ENCODE measurements around the gene CRYBG3.
"Not testable (repeated sequence)": the region's sequence is repeated elsewhere in the genome, so short reads cannot be mapped to it uniquely, and the experiment has no call there.

The CRYBG3 gene

DNA sequence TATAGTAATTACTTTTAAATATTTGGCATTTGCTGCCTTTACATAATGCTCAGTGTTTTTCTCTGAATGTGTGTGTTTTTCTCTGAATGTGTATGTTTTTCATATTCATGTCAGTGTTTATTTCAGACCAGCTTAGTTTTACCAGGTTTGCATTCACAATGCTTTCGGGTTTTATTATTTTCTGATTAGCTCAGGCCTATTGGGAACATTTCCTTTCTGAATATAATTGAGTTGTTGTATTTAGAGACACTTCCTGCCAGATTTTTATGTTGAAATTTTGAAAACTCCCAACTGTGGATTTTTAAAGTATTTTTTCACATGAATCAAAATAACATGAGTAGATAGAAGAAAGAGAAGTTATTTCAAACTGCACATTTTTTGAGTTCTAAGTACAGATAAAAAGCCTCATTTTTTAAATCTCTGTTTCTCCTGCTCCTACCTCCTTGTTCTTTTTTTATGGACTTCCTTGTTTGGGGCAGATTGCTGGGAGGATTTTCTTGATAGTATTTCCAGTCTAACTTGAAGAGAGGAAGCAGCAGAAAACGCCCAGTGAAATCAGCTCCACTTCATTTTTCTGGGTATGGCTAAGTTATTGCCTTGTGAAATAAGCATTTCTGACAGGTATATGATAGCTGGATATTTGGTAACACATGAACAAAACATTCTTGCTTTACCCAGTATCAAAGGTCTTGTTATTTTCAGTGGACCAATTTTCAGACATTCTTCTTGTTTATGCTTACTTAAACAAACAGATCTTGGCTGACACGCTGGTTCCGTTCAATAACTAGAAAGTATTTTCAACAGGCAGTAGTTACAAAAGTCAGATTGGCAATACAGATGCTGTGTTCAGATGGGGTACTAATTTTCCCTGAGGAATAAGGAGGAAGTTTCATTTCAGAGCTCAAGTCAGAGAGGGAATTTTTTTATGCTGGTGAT is 79.8 kb downstream of the CRYBG3 start:
- DNase-seq = no peak

DNA sequence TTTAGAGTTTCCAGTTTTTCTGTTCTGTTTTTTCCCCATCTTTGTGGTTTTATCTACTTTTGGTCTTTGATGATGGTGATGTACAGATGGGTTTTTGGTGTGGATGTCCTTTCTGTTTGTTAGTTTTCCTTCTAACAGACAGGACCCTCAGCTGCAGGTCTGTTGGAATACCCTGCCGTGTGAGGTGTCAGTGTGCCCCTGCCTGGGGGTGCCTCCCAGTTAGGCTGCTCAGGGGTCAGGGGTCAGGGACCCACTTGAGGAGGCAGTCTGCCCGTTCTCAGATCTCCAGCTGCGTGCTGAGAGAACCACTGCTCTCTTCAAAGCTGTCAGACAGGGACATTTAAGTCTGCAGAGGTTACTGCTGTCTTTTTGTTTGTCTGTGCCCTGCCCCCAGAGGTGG is 88.0 kb downstream of the CRYBG3 start:
- not testable (repeated sequence) for DNase-seq

DNA sequence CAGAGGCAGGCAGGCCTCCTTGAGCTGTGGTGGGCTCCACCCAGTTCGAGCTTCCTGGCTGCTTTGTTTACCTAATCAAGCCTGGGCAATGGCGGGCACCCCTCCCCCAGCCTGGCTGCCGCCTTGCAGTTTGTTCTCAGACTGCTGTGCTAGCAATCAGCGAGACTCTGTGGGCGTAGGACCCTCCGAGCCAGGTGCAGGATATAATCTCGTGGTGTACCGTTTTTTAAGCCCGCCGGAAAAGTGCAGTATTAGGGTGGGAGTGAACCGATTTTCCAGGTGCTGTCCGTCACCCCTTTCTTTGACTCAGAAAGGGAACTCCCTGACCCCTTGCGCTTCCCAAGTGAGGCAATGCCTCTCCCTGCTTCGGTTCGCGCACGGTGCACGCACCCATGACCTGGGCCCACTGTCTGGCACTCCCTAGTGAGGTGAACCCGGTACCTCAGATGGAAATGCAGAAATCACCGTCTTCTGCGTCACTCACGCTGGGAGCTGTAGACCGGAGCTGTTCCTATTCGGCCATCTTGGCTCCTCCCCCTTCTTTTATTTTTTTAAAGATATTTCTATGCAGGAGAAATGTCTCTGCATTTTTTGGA is 88.5 kb downstream of the CRYBG3 start:
- not testable (repeated sequence) for DNase-seq

GRCh38 chr3:97910931-97911351 is 89.1 kb downstream of the CRYBG3 start:
- DNase-seq = no peak

DNA sequence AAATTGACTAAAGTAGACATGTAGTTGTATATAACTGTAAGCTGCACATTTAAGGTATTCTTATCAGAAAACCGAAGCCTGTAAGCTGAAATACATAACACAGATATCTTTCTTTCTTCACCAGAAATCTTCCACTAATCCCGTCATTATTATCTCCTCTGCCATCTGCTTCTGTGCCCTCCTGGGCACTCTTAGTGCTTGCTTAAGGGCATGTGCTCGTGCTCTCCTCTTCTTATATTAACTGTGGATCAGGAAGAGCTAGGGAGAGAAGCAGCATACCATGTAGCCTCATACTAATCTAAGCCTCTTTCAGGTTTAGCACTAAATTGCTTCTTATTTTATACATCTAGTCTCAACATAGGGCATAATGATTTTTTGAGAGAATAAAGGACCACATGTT is 89.6 kb downstream of the CRYBG3 start:
- no peak for DNase-seq

DNA sequence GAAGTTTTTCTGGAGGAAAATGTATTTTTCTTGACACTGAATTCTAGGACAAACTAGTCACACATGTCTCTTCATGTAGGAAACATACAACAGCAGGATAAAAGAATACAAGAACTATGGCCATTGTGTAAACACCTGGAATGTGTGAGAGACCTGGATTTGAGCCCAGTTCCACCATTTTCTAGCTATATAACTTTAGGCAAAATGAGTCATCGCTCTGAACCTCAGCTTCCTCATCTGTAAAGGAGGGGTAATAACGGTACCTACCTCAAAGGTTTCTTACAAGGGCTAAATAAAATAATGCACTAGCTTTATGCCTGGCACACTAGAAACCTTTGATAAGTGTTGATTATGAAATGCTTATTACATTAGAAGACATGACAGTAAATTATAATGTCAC is 92.6 kb downstream of the CRYBG3 start:
- DNase-seq = no peak

DNA sequence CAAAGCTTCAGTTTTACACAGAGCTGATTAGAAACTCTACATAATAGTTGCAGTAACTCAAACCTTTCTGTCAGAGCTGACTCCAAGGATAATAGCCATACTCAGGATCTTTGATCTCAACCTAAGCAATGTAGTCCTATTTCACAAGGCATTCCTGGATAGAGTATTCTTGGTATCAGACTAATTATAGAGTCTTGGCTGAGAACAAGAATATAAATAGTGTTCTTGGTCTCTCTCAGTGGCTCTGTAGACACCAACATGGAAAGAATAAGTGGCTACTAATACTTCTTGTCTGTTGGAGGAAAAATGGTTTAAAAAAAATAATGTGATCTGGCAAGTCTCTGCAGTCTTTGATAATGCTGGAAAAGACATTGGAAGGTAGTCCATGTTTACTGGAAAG is 94.8 kb downstream of the CRYBG3 start:
- DNase-seq = no peak

GRCh38 chr3:97917813-97918536 is 96.2 kb downstream of the CRYBG3 start:
- DNase-seq = no peak

DNA sequence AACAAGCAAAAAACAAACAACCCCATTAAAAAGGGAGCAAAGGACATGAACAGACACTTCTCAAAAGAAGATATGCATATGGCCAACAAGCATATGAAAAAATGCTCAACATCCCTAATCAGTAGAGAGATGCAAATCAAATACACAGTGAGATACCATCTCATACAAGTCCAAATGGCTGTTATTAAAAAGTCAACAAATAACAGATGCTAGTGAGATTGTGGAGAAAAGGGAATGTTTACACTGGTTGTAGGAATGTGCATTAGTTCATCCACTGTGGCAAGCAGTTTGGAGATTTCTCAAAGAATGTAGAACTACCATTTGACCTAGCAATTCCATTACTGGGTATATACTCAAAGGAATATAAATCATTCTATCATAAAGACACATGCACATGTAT is 105.9 kb downstream of the CRYBG3 start:
- DNase-seq = peak; percentile 58

GRCh38 chr3:97928986-97929385 is 107.2 kb downstream of the CRYBG3 start:
- DNase-seq = no peak

DNA sequence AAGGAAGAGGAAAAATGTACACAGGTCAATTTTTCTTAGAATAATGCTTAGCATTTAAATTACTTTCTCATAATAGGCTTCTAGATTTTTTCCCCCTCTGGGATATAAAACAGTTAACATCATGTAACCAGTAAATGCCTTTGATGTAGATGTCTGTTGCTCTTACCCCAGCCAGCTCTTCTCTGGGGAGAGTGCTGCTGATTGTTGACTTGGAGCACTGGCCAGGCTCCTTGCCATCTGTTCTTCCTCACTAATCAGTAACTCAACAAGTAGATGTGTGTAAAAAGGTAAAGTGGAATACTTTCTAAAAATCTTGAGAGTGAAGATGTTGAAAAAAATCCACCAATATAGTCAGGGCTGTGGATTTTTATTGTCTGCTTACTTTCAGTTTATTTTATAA is 108.2 kb downstream of the CRYBG3 start:
- DNase-seq = no peak

DNA sequence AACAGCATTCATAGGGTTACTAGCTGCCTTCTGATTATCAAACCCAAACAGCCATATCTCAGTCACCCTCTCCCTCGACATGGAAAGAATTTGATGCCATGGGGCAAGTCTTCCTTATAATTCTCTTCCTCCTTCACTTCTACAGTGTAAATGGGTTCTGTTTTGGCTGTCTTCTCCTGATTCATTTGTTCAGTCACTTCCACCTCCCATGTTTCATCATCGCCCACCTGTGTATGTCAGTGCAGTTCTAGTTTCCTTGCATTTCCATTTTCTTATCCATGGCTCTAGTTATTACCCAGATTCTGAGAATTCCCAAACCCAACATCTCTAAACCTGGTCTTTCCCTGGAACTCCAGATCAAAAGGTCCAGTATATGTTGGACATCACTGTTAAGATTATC is 109.4 kb downstream of the CRYBG3 start:
- DNase-seq = no peak

- no peak for DNase-seq
These were observed 110.6 kb downstream of the CRYBG3 start for GRCh38 chr3:97932387-97932801.

GRCh38 chr3:97934980-97935695 is 113.3 kb downstream of the CRYBG3 start:
- no peak for DNase-seq

GRCh38 chr3:97935842-97936241 is 114.0 kb downstream of the CRYBG3 start:
- no peak for DNase-seq

DNA sequence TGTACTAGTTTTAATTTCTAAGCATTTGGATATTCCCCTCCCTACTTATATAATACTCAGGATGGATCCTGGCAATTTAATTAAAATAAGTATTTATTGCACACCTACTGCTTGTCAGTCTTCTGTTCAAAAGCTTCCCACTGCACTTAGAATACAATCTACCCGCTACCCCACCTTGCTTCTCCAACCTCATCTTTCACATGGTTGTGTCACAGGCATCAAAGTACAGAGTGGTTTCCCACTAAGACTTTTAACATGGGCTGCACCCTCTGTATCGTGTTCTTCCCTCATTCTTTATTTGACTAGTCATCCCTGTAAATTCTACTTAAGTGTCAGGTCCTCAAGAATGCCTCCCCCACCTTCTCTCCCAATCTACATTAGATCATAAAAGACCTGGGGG is 115.4 kb downstream of the CRYBG3 start:
- no peak for DNase-seq

- no peak for DNase-seq
These were observed 116.6 kb downstream of the CRYBG3 start for GRCh38 chr3:97938444-97938843.

DNA sequence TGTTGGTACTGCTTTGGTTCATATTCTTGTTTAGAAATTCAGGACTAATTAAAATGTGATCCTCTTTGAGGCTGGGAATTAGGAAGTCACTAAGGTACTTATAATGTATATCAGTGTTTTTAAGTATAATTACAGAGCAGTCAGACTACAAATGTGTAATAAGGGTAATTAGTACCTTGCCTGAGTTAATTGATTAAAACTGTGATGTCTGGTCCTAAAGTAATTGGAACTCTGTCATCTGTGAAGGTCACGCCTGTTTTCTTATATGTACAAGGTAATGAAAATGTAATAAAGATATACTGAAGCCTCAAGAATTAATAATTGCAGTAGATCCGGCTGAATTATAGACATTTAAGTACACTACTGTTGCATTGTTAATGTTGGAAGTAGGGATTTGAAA is 117.6 kb downstream of the CRYBG3 start:
- DNase-seq = no peak

GRCh38 chr3:97940034-97940433 is 118.2 kb downstream of the CRYBG3 start:
- DNase-seq = no peak

- DNase-seq = no peak
These were observed 121.2 kb downstream of the CRYBG3 start for GRCh38 chr3:97942801-97943546.

GRCh38 chr3:97948351-97949109 is 126.7 kb downstream of the CRYBG3 start:
- DNase-seq = no peak

DNA sequence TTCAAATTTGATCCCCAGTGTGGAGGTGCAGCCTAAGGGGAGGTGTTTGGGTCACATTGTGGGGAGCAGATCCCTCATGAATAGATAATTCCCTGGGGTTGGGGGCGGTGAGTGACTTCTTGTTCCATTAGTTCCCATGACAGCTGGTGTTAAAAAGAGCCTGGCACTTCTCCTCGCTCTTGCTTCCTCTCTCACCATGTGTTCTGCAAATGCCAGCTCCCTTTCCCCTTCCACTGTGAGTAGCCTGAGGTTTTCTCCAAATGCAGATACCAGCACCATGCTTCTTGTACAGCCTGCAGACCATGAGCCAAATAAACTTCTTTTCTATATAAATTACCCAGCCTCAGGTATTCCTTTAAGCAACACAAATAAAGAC is 127.3 kb downstream of the CRYBG3 start:
- no peak for DNase-seq
